H1 (cell line): ENCODE results near the gene JMJD7. TPM values are rescaled to one million over a fixed set of nuclear protein-coding genes. Genes with fewer than 3 reads are reported as not detected.

Experiments
- CTCF ChIA-PET: fragments of 300-600 bp; sonication (Branson Sonifier 250); formaldehyde crosslinking; loops from one replicate; lab custom pipeline; 2021; ENCODE audit not compliant: partially characterized antibody; lab: Charles Lee
- POLR2A ChIA-PET: fragments of 300-600 bp; sonication (Branson Sonifier 250); formaldehyde crosslinking; loops from one replicate; lab custom pipeline; 2021; ENCODE audit warnings: inconsistent platforms; ENCODE audit not compliant: partially characterized antibody; lab: Charles Lee
- DNase-seq, 2 experiments: peaks; one replicate each; pipeline versions ENCODE4 v3.0.0 to v3.0.0-alpha.2; 2010 to 2022; ENCODE audit warnings: low spot score in 2 of 2, low read depth in 1 of 2, mixed read lengths in 1 of 2
- FAIRE-seq: peaks from 2 replicates; lab custom pipeline; 2011; peaks lifted over from hg19 to GRCh38; lab: Jason Lieb, UNC
- H2AFZ ChIP-seq: 2 replicates; pipeline ENCODE4 v1.8.1; 2012; ENCODE audit warnings: low read length, inconsistent platforms
- H2AK5ac ChIP-seq: 2 replicates; pipeline ENCODE4 v1.6.1; 2013; ENCODE audit warnings: low read depth, low read length
- H2BK120ac ChIP-seq: replicated peaks from 2 replicates; pipeline ENCODE3; 2013; ENCODE audit warnings: low read depth, low read length, inconsistent platforms
- H2BK12ac ChIP-seq: 2 replicates; pipeline ENCODE4 v1.6.1; 2013; ENCODE audit warnings: low read depth, low read length
- H2BK15ac ChIP-seq: 2 replicates; pipeline ENCODE4 v1.6.1; 2013; ENCODE audit warnings: low read length
- H2BK20ac ChIP-seq: 2 replicates; pipeline ENCODE4 v1.6.1; 2013; ENCODE audit warnings: low read length
- H2BK5ac ChIP-seq: 2 replicates; pipeline ENCODE4 v1.6.1; 2013; ENCODE audit warnings: low read depth, low read length
- H3K14ac ChIP-seq: 2 replicates; pipeline ENCODE4 v1.6.1; 2013; ENCODE audit warnings: inconsistent platforms; ENCODE audit not compliant: insufficient read length
- H3K18ac ChIP-seq: 2 replicates; pipeline ENCODE4 v1.6.1; 2013; ENCODE audit warnings: low read length; ENCODE audit errors: extremely low read depth
- H3K23ac ChIP-seq: 2 replicates; pipeline ENCODE4 v1.6.1; 2013; ENCODE audit warnings: inconsistent platforms; ENCODE audit not compliant: insufficient read length
- H3K23me2 ChIP-seq: 2 replicates; pipeline ENCODE4 v1.6.1; 2013; ENCODE audit warnings: low read depth, low read length
- H3K27ac ChIP-seq: 2 replicates; pipeline ENCODE4 v1.6.1; 2011; ENCODE audit warnings: low read depth, low read length, inconsistent platforms
- H3K27me3 ChIP-seq, 4 experiments: replicated peaks in 1 of 4; 1 replicate in 1 of 4; 2 replicates in 3 of 4; pipeline versions ENCODE4 v1.6.1 to v1.8.1; 2011 to 2013; ENCODE audit warnings: low read length in 3 of 4, mild to moderate bottlenecking in 3 of 4, inconsistent platforms in 2 of 4, mixed read lengths in 2 of 4, moderate library complexity in 1 of 4; ENCODE audit not compliant: control insufficient read depth in 3 of 4, insufficient read depth in 3 of 4; ENCODE audit errors: extremely low read depth in 1 of 4
- H3K36me3 ChIP-seq, 4 experiments: 2 replicates each; pipeline versions ENCODE4 v1.6.1 to v1.8.1; 2011 to 2013; ENCODE audit warnings: mild to moderate bottlenecking in 4 of 4, low read length in 3 of 4, moderate library complexity in 2 of 4, control low read depth in 1 of 4, inconsistent platforms in 1 of 4; ENCODE audit not compliant: insufficient read depth in 4 of 4, control insufficient read depth in 2 of 4
- H3K4ac ChIP-seq: replicated peaks from 2 replicates; pipeline ENCODE3; 2013; ENCODE audit warnings: low read length, low read depth, mixed read lengths, inconsistent platforms; ENCODE audit not compliant: insufficient read length
- H3K4me1 ChIP-seq, 4 experiments: replicated peaks in 1 of 4; 1 replicate in 1 of 4; 2 replicates in 3 of 4; pipeline versions ENCODE4 v1.6.1 to v1.8.1; 2011 to 2013; ENCODE audit warnings: low read length in 3 of 4, inconsistent platforms in 2 of 4, mixed read lengths in 1 of 4; ENCODE audit not compliant: insufficient read depth in 4 of 4, control insufficient read depth in 3 of 4
- H3K4me2 ChIP-seq, 2 experiments: 2 replicates each; pipeline versions ENCODE4 v1.6.1 to v1.8.1; 2011 to 2013; ENCODE audit warnings: low read depth in 2 of 2, low read length in 2 of 2, control low read depth in 1 of 2, inconsistent platforms in 1 of 2, mild to moderate bottlenecking in 1 of 2; ENCODE audit not compliant: insufficient read depth in 1 of 2
- H3K4me3 ChIP-seq, 4 experiments: fragments of 200-600, 300-600 bp in 1 of 4; sonication (generic), shearing (Covaris generic), sonication (Bioruptor Twin) in 1 of 4; 2 replicates each; pipeline versions ENCODE4 v1.5.1 to v1.8.1; 2011 to 2016; ENCODE audit warnings: low read length in 4 of 4, low read depth in 3 of 4, control low read depth in 2 of 4, inconsistent platforms in 2 of 4, mild to moderate bottlenecking in 2 of 4, mixed read lengths in 1 of 4, moderate library complexity in 1 of 4; ENCODE audit not compliant: insufficient read depth in 2 of 4; ENCODE audit errors: extremely low read depth in 1 of 4
- H3K56ac ChIP-seq: replicated peaks from 2 replicates; pipeline ENCODE3; 2013; ENCODE audit warnings: low read depth, mild to moderate bottlenecking, mixed read lengths, low read length, inconsistent platforms; ENCODE audit not compliant: insufficient read length
- H3K79me1 ChIP-seq: 2 replicates; pipeline ENCODE4 v1.6.1; 2013; ENCODE audit warnings: low read depth, low read length, control low read depth
- H3K79me2 ChIP-seq, 2 experiments: 2 replicates each; pipeline versions ENCODE4 v1.6.1 to v1.8.1; 2012 to 2013; ENCODE audit warnings: low read length in 2 of 2, mild to moderate bottlenecking in 2 of 2, inconsistent platforms in 1 of 2; ENCODE audit not compliant: insufficient read depth in 2 of 2, control insufficient read depth in 1 of 2
- H3K9ac ChIP-seq, 4 experiments: replicated peaks in 1 of 4; 1 replicate in 1 of 4; 2 replicates in 3 of 4; pipeline versions ENCODE4 v1.6.1 to v1.8.1; 2011 to 2013; ENCODE audit warnings: low read depth in 3 of 4, low read length in 3 of 4, control low read depth in 2 of 4, mild to moderate bottlenecking in 2 of 4, moderate library complexity in 2 of 4, inconsistent platforms in 1 of 4; ENCODE audit errors: extremely low read depth in 1 of 4
- H3K9me3 ChIP-seq, 2 experiments: 2 replicates each; pipeline versions ENCODE4 v1.6.1 to v1.8.1; 2012 to 2013; ENCODE audit warnings: mild to moderate bottlenecking in 2 of 2, moderate library complexity in 2 of 2, control low read depth in 1 of 2, inconsistent platforms in 1 of 2, low read depth in 1 of 2, low read length in 1 of 2, mixed read lengths in 1 of 2; ENCODE audit not compliant: insufficient read depth in 2 of 2
- H4K20me1 ChIP-seq, 2 experiments: replicated peaks in 1 of 2; 2 replicates each; pipeline versions ENCODE3 to v1.8.1; 2011 to 2013; ENCODE audit warnings: inconsistent platforms in 2 of 2, low read length in 2 of 2, mild to moderate bottlenecking in 1 of 2; ENCODE audit not compliant: insufficient read depth in 2 of 2, control insufficient read depth in 1 of 2
- H4K5ac ChIP-seq: 2 replicates; pipeline ENCODE4 v1.6.1; 2013; ENCODE audit warnings: low read length, low read depth, mixed read lengths, inconsistent platforms; ENCODE audit not compliant: insufficient read length
- H4K8ac ChIP-seq: 2 replicates; pipeline ENCODE4 v1.8.0; 2013; ENCODE audit warnings: mild to moderate bottlenecking, moderate library complexity, low read length, inconsistent platforms; ENCODE audit not compliant: insufficient read depth; ENCODE audit errors: extremely low read depth
- H4K91ac ChIP-seq: replicated peaks from 2 replicates; pipeline ENCODE3; 2013; ENCODE audit warnings: low read length, mixed read lengths, inconsistent platforms; ENCODE audit not compliant: insufficient read length
- CREB1 ChIP-seq: IDR thresholded peaks from 2 replicates; pipeline ENCODE4 v1.6.1; 2012; ENCODE audit warnings: inconsistent platforms
- HDAC6 ChIP-seq: IDR thresholded peaks from one replicate; pipeline ENCODE4 v1.7.1; 2012; ENCODE audit warnings: low read depth, mild to moderate bottlenecking, inconsistent platforms, low read length, moderate library complexity
- SIX5 ChIP-seq: IDR thresholded peaks from 2 replicates; pipeline ENCODE4 v1.6.1; 2011; ENCODE audit warnings: mild to moderate bottlenecking, low read depth, low read length
- TBP ChIP-seq: IDR thresholded peaks from 2 replicates; pipeline ENCODE4 v1.6.1; 2011; ENCODE audit warnings: low read depth, low read length, improper control_type of control experiment
- WGBS, 2 experiments: shearing (Covaris generic) in 1 of 2; methylation state at CpG; one replicate each; pipeline versions ENCODE4 v1.1.6 to v1.1.7; 2013 to 2015; ENCODE audit warnings: low lambda C conversion rate in 2 of 2, mixed read lengths in 2 of 2, inconsistent platforms in 1 of 2, low coverage in 1 of 2, missing lambda C conversion rate in 1 of 2; ENCODE audit not compliant: insufficient replicate concordance in 2 of 2, insufficient coverage in 1 of 2, insufficient read length in 1 of 2; ENCODE audit errors: extremely low coverage in 1 of 2, missing lambda C conversion rate in 1 of 2; 5-methylcytosine and 5-hydroxymethylcytosine counted together
- polyA plus RNA-seq, 7 experiments: library from polyadenylated mRNA; depleted of rRNA in 3 of 7; stranded (reverse) in 5 of 7; unstranded in 2 of 7; fragments of >200 nt in 5 of 7; fragments of 200-250 nt in 2 of 7; gene quantifications; 1 replicate in 5 of 7; 2 replicates in 1 of 7; 4 replicates in 1 of 7; pipeline versions ENCODE4 v1.2.1 to v1.2.3, GENCODE V29; 2011 to 2013; ENCODE audit warnings: missing spikeins in 2 of 7, mixed read lengths in 2 of 7
- total RNA-seq: library from RNA; stranded (reverse); fragmentation: NEBNext Ultra II Directional; extraction: Animal tissue kit (Norgen Biotek cat#: 25700); gene quantifications from 2 replicates; pipeline ENCODE4 v1.2.1, GENCODE V29; 2021

Gene JMJD7
- total and polyA plus RNA-seq, 2 of the 8 experiments (the other 6 are each of a cell fraction or from before 2014, with no cell fraction given), result 15.0 to 20.0 TPM

DNA sequence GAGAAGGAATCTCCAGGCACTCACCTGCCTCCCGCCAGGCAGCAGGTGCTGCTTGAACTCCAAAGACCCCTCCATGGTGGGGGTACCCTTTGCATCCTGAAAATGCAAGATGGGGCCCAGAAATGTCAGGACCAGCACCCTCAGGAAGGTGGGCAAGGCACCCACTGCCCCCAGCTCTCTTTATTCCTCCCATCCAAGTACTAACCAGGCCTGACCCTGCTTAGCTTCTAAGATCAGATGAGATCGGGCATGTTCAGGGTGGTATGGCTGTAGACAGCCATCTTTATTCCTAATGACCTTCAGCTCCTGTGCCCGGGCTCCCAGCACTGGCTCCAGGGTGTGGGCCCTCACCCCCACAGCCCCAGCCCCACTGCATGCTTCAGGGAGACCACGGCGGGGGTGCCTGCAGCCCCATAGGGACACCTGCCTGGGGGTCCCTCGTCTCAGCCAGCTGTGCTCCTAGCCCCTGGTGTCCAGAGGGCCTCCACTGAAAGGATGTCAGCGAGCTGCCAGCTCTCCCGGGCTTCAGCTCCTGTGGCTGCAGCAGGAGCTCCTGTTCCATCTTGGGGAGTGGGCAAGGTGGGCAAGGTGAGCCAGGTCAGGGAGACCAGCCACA is 24.0 kb downstream of the JMJD7 start:
- no peak overlapping the region for H3K27ac ChIP-seq
- H3K23me2 ChIP-seq, result 0 out of 2 replicates have a peak, but pooled peaks cover 2% of the 10 kb centered on the region
- no peak overlapping the region for H3K4me2 ChIP-seq
- ChIA-PET POLR2A (interaction anchor here (0.6 to 7.2 kb wide), 12 partner anchors 10 to 191 kb away, joined by 3 to 45 read pairs (median 4); partner anchors contain the start of genes MAPKBP1, MGA and PLA2G4B), CTCF (interaction anchor here (1.0 to 3.5 kb wide), 11 partner anchors 10 to 179 kb away, joined by 3 to 17 read pairs (median 5); partner anchors contain the start of gene MAPKBP1)
- no peaks in the 10 kb centered on the region; a peak in 1 of 7 replicates for H3K27me3 ChIP-seq
- no peak overlapping the region for H3K14ac ChIP-seq
- H3K18ac ChIP-seq, result no peak overlapping the region; the same call in 1 of the 2 replicates
- H3K9ac ChIP-seq, result no peak overlapping the region
- H2BK20ac ChIP-seq, result no peak overlapping the region
- DNase-seq (no peak), FAIRE-seq (no peak)
- H2BK5ac ChIP-seq, result no peak overlapping the region
- no peak overlapping the region for H4K5ac ChIP-seq
- peaks cover 0 to 11% (median 2%) of the 10 kb centered on the region in 4 experiments; a peak in 3 of 7 replicates for H3K4me1 ChIP-seq
- H3K4ac ChIP-seq, result no peak overlapping the region
- H2AK5ac ChIP-seq, result no peak overlapping the region
- H4K91ac ChIP-seq, result no peak overlapping the region
- 89% methylated on average over 8 of the region's 8 CpGs; no CpG with 5 or more reads in 1 of the 2 experiments for WGBS, 2 experiments
- no peaks in the 10 kb centered on the region for H3K79me1 ChIP-seq
- no peak overlapping the region for H2BK120ac ChIP-seq
- H2BK12ac ChIP-seq, result 0 out of 2 replicates have a peak overlapping the region, but pooled peaks have one; percentile 3
- H3K56ac ChIP-seq, result no peak overlapping the region
- no peak overlapping the region for H3K23ac ChIP-seq
- H3K36me3 ChIP-seq, result peaks cover 0 to 4% (median 1%) of the 10 kb centered on the region in 4 experiments; a peak in 2 of 8 replicates
- H3K4me3 ChIP-seq, result no peak overlapping the region
- no peaks in the 10 kb centered on the region for H3K9me3 ChIP-seq
- no peak overlapping the region for H2AFZ ChIP-seq
- H3K79me2 ChIP-seq, result no peaks in the 10 kb centered on the region
- no peaks in the 10 kb centered on the region for H4K20me1 ChIP-seq
- no peak overlapping the region for H4K8ac ChIP-seq
- H2BK15ac ChIP-seq, result no peak overlapping the region
- TF ChIP-seq SIX5 (no peak), TBP (peak; percentile 57; the same call in 1 of the 2 replicates), CREB1 (no peak), HDAC6 (no peak)
